ENCODE results near the gene PLAC1. TPM values are rescaled to one million over a fixed set of nuclear protein-coding genes. Genes with fewer than 3 reads are reported as not detected.

PLAC1 gene
- total RNA-seq, 4 donors from 2014 or later = not detected

DNA sequence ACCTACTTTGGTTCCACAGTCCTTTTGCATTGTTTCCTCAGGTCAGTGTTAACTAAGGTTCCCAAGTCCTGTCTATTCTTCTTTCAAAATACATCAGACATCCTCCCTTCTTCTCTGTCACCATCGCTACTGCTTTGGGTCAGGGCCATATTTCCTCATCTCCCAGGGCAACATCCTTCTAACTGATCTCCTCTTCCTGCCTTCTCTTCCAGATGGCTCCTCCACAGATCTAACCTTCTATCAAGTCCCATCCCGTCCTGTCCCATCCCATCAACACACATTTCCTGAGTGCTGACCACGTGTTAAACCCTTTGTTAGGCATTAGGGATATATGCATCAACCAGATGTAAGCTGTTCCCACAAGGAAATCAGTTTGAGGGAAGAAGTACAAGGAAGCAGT is 25.9 kb downstream of the PLAC1 start:
- TF ChIP-seq CTCF (IDR thresholded peaks at IDR 0.05; ENCODE audit: low read depth) = no peak

GRCh38 chrX:134631426-134632346 is 26.6 kb downstream of the PLAC1 start:
- no peak for TF ChIP-seq CTCF (IDR thresholded peaks at IDR 0.05; ENCODE audit: low read depth)

GRCh38 chrX:134628663-134629062 is 29.6 kb downstream of the PLAC1 start:
- TF ChIP-seq CTCF (IDR thresholded peaks at IDR 0.05; ENCODE audit: low read depth) = no peak

DNA sequence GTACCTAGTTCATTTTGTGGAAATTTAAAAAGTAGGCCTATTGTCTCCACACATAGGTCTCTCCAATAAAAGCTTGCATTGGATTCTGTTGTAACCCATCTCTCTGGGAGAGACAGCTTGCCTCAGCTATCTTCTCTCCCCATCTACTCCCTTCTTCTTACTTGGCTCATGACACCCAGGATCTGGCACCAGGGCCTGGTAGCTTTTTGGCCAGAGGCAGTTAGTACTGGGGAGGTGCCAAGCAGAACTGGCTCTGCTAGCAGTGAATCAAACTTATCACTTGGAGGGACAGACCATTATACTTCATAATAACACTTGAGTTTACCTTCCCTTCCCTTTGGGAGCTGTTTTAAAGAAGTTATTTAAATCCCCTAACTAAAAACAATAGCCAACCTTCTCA is 31.8 kb downstream of the PLAC1 start:
- no peak for TF ChIP-seq CTCF (IDR thresholded peaks at IDR 0.05; ENCODE audit: low read depth)

DNA sequence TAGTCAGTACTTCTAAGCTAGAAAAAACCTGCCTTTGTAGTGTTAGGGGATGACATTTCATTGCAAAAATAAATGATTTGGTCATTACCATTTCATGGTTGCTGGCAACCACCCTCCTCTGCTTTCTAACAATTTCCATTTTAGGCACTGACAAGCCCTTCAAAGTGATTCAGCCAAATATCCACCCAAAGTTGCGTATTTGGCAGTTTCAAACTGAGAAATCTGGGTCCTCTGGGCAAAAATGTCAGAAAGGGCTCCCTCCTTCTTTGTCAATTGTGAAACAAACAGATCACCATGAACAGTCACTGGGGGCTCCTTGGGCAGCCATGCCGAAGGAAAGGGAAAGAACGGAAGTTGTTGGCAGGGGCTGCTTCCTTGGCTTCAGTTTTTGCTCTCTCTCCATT is 33.0 kb downstream of the PLAC1 start:
- TF ChIP-seq CTCF (IDR thresholded peaks at IDR 0.05; ENCODE audit: low read depth) = no peak

- no peak for TF ChIP-seq CTCF (IDR thresholded peaks at IDR 0.05; ENCODE audit: low read depth)
Measured at GRCh38 chrX:134624046-134624430, 34.2 kb downstream of the PLAC1 start.

GRCh38 chrX:134623293-134624045 is 34.8 kb downstream of the PLAC1 start:
- TF ChIP-seq CTCF (IDR thresholded peaks at IDR 0.05; ENCODE audit: low read depth) = no peak
